Caco-2 (cell line): ENCODE measurements around the gene EHD4. TPM values are rescaled to one million over a fixed set of nuclear protein-coding genes. Genes with fewer than 3 reads are reported as not detected.
A peak's percentile ranks its signal among the peaks of the same experiment; 100 is the strongest.

Experiments
- BruUV-seq: library from RNA; stranded (reverse); fragments of 400-500 nt; replicated peaks from 2 replicates; lab custom pipeline; 2021; lab: Mats Ljungman, UMichigan
- CTCF ChIA-PET: fragments of 300-600 bp; sonication (Branson Sonifier 250); formaldehyde crosslinking; loops from one replicate; lab custom pipeline; 2022; ENCODE audit warnings: antibody characterized with exemption; lab: Charles Lee
- POLR2A ChIA-PET: fragments of 300-600 bp; sonication (Branson Sonifier 250); formaldehyde crosslinking; loops from one replicate; lab custom pipeline; 2022; ENCODE audit warnings: antibody characterized with exemption; lab: Charles Lee
- DNase-seq, 2 experiments: peaks; one replicate each; pipeline versions ENCODE4 v3.0.0 to v3.0.0-alpha.2; 2020 to 2022
- H3K27me3 ChIP-seq: replicated peaks from 2 replicates; pipeline ENCODE4 v1.6.0; 2011; ENCODE audit warnings: low read length; ENCODE audit not compliant: control insufficient read depth, insufficient read depth
- H3K36me3 ChIP-seq: 2 replicates; pipeline ENCODE4 v1.5.1; 2011; ENCODE audit warnings: low read length; ENCODE audit not compliant: control insufficient read depth, insufficient read depth
- H3K4me1 ChIP-seq: fragments of 250-450 bp; sonication (Bioruptor Pico); 2 replicates; pipeline ENCODE4 v1.5.1; 2020; ENCODE audit warnings: mild to moderate bottlenecking
- H3K4me3 ChIP-seq: 2 replicates; pipeline ENCODE4 v1.5.1; 2011; ENCODE audit warnings: low read depth, mild to moderate bottlenecking, control low read depth, low read length
- H3K9me3 ChIP-seq: fragments of 250-450 bp; sonication (Bioruptor Pico); 2 replicates; pipeline ENCODE4 v1.5.1; 2020; ENCODE audit warnings: mild to moderate bottlenecking, moderate library complexity
- H3K27ac Mint-ChIP-seq: one replicate; pipeline ENCODE4 v1.8.0; 2022; ENCODE audit warnings: mixed read lengths; ENCODE audit not compliant: unreplicated experiment
- H3K27me3 Mint-ChIP-seq: one replicate; pipeline ENCODE4 v1.8.0; 2022; ENCODE audit warnings: mixed read lengths; ENCODE audit not compliant: insufficient read depth, unreplicated experiment
- H3K36me3 Mint-ChIP-seq: one replicate; pipeline ENCODE4 v1.8.0; 2022; ENCODE audit warnings: mild to moderate bottlenecking, mixed read lengths; ENCODE audit not compliant: insufficient read depth, unreplicated experiment
- H3K4me1 Mint-ChIP-seq: one replicate; pipeline ENCODE4 v1.8.0; 2022; ENCODE audit warnings: low read depth, mixed read lengths; ENCODE audit not compliant: unreplicated experiment
- H3K4me3 Mint-ChIP-seq: one replicate; pipeline ENCODE4 v1.8.0; 2022; ENCODE audit warnings: mild to moderate bottlenecking, moderate library complexity, mixed read lengths; ENCODE audit not compliant: unreplicated experiment
- H3K9me3 Mint-ChIP-seq: one replicate; pipeline ENCODE4 v1.8.0; 2022; ENCODE audit warnings: mixed read lengths; ENCODE audit not compliant: unreplicated experiment
- CTCF ChIP-seq, 2 experiments: fragments of 200-600 bp in 1 of 2; IDR thresholded peaks; 1 replicate in 1 of 2; 2 replicates in 1 of 2; pipeline versions ENCODE4 v1.5.1 to v1.8.0; 2011 to 2022; ENCODE audit warnings: antibody characterized with exemption in 1 of 2, control low read depth in 1 of 2, inconsistent platforms in 1 of 2, low read depth in 1 of 2, low read length in 1 of 2, mild to moderate bottlenecking in 1 of 2, moderate library complexity in 1 of 2; ENCODE audit not compliant: insufficient read depth in 1 of 2, severe bottlenecking in 1 of 2, unreplicated experiment in 1 of 2
- intact Hi-C: fragments of 100-400 bp; cut with micrococcal nuclease; formaldehyde crosslinking; loops from one replicate; pipeline ENCODE4 v1.10.0; 2022; ENCODE audit not compliant: unreplicated experiment
- total RNA-seq: library from RNA; stranded (reverse); gene quantifications from 2 replicates; pipeline ENCODE4 v1.2.3, GENCODE V29; 2022

EHD4 gene
- total RNA-seq, 1 experiment from 2014 or later = 31.6 TPM

GRCh38 chr15:41957021-41957897 is 15.1 kb downstream of the EHD4 start:
- no TSS peak for BruUV-seq
- POLR2A ChIA-PET = no interaction called here
- H3K27ac Mint-ChIP-seq = peak overlapping the region; percentile 75
- no peaks in the 10 kb centered on the region for H3K9me3 Mint-ChIP-seq
- H3K36me3 Mint-ChIP-seq = peaks cover 64% of the 10 kb centered on the region
- intact Hi-C loops = loop anchor here (2.0 kb wide), 1 partner anchor 26 kb away; no protein-coding TSS in a partner anchor
- CTCF ChIA-PET = no interaction called here
- Histone ChIP-seq H3K27me3 (no peaks in the 10 kb centered on the region), H3K36me3 (no peaks in the 10 kb centered on the region), H3K9me3 (no peaks in the 10 kb centered on the region), H3K4me1 (peaks cover 34% of the 10 kb centered on the region), H3K4me3 (no peak overlapping the region)
- peaks cover 30% of the 10 kb centered on the region for H3K4me1 Mint-ChIP-seq
- no peaks in the 10 kb centered on the region for H3K27me3 Mint-ChIP-seq
- TF ChIP-seq CTCF (IDR thresholded peaks at IDR 0.05; ENCODE audit: insufficient read depth in 1 of 2, low read depth in 1 of 2, low read length in 1 of 2, severe bottlenecking in 1 of 2, unreplicated experiment in 1 of 2) = no peak
- no peak overlapping the region for H3K4me3 Mint-ChIP-seq
- DNase-seq = no peak

GRCh38 chr15:41955807-41956525 is 16.4 kb downstream of the EHD4 start:
- POLR2A ChIA-PET = no interaction called here

More at GRCh38 chr15:41955807-41956525, 16.4 kb downstream of the EHD4 start:
- Mint-ChIP-seq H3K27ac (peak overlapping the region; percentile 35), H3K4me1 (peaks cover 21% of the 10 kb centered on the region), H3K9me3 (no peaks in the 10 kb centered on the region), H3K36me3 (peaks cover 60% of the 10 kb centered on the region), H3K4me3 (no peak overlapping the region), H3K27me3 (no peaks in the 10 kb centered on the region)
- TF ChIP-seq CTCF (IDR thresholded peaks at IDR 0.05; ENCODE audit: insufficient read depth in 1 of 2, low read depth in 1 of 2, low read length in 1 of 2, severe bottlenecking in 1 of 2, unreplicated experiment in 1 of 2) = peak; percentile 25 to 29
- Histone ChIP-seq H3K4me3 (no peak overlapping the region), H3K9me3 (no peaks in the 10 kb centered on the region), H3K27me3 (no peaks in the 10 kb centered on the region), H3K36me3 (no peaks in the 10 kb centered on the region), H3K4me1 (peaks cover 21% of the 10 kb centered on the region)
- CTCF ChIA-PET = interaction anchor here (1.1 kb wide), 1 partner anchor 51 kb away, joined by 6 read pairs; no protein-coding TSS in a partner anchor
- intact Hi-C loops = loop anchor here (2.0 kb wide), 1 partner anchor 25 kb away; no protein-coding TSS in a partner anchor
- peak in 1 of 2 experiments; percentile 42 for DNase-seq
- BruUV-seq = no TSS peak
